ENCODE measurements around the gene TLX2. TPM values are rescaled to one million over a fixed set of nuclear protein-coding genes. Genes with fewer than 3 reads are reported as not detected.
A peak's percentile ranks its signal among the peaks of the same experiment; 100 is the strongest.
"Not testable (repeated sequence)": the region's sequence is repeated elsewhere in the genome, so short reads cannot be mapped to it uniquely, and the experiment has no call there.

The TLX2 gene
- total RNA-seq, 1 donor from 2014 or later, result 0.10 TPM

DNA sequence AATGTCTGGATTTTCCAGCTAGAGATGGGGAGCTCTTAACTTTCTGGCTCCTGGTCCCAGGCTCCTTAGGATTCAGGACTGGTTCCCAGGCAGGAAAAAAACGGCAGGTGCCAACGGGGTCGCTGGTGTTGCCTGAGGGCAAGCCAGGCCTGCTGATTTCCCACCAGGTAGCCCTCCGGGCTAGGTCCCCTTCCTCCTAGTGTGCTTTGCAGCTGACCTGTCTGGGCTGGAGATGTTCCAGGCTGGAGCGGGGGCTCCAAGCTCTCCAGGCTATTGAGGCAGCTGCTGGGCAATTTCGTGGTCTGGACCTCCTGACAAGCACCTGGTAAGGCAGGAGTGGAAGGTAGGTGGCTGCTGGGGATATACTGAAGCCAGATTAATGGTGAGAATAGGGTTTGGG is 39.8 kb upstream of the TLX2 start:
- H3K36me3 Mint-ChIP-seq (ENCODE audit: low read depth), result peaks cover 15% of the 10 kb centered on the region
- H3K27ac Mint-ChIP-seq (ENCODE audit: unreplicated experiment), result peak overlapping the region; percentile 55
- no peak overlapping the region for H3K4me3 Mint-ChIP-seq (ENCODE audit: unreplicated experiment)
- no peaks in the 10 kb centered on the region for H3K9me3 Mint-ChIP-seq (ENCODE audit: low read depth)
- H3K4me1 Mint-ChIP-seq (ENCODE audit: low read depth), result peaks cover 25% of the 10 kb centered on the region
- TF ChIP-seq, protein P1, sequence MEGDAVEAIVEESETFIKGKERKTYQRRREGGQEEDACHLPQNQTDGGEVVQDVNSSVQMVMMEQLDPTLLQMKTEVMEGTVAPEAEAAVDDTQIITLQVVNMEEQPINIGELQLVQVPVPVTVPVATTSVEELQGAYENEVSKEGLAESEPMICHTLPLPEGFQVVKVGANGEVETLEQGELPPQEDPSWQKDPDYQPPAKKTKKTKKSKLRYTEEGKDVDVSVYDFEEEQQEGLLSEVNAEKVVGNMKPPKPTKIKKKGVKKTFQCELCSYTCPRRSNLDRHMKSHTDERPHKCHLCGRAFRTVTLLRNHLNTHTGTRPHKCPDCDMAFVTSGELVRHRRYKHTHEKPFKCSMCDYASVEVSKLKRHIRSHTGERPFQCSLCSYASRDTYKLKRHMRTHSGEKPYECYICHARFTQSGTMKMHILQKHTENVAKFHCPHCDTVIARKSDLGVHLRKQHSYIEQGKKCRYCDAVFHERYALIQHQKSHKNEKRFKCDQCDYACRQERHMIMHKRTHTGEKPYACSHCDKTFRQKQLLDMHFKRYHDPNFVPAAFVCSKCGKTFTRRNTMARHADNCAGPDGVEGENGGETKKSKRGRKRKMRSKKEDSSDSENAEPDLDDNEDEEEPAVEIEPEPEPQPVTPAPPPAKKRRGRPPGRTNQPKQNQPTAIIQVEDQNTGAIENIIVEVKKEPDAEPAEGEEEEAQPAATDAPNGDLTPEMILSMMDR (IDR thresholded peaks at IDR 0.05), result no peak
- DNase-seq (ENCODE audit: low spot score), result no peak
- no peaks in the 10 kb centered on the region for H3K27me3 Mint-ChIP-seq (ENCODE audit: low read depth)

DNA sequence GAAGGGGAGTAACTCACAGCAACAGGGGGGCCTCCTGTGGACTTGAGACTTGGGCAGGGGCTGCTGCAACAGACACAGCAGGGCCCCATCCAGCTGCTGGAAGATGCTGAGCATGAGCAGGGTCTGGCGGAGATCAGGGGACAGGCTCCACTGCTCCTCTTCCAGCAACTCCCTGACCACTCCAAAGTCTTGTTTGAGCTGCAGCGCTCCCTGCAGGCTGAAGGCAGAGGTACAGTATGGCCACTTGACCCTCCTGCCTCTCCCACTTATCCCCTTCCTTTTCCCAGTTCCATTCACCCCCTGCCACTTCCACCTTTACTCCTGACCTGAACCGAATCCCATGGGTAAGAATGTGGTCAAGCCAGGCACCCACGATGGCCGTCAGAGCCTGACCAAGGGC is 39.4 kb upstream of the TLX2 start:
- Mint-ChIP-seq H3K27ac (ENCODE audit: unreplicated experiment) (peak overlapping the region; percentile 55), H3K4me3 (ENCODE audit: unreplicated experiment) (no peak overlapping the region), H3K4me1 (ENCODE audit: low read depth) (peaks cover 25% of the 10 kb centered on the region), H3K27me3 (ENCODE audit: low read depth) (no peaks in the 10 kb centered on the region), H3K36me3 (ENCODE audit: low read depth) (peaks cover 15% of the 10 kb centered on the region), H3K9me3 (ENCODE audit: low read depth) (no peaks in the 10 kb centered on the region)
- DNase-seq (ENCODE audit: low spot score), result no peak
- TF ChIP-seq, protein P1 (IDR thresholded peaks at IDR 0.05), result peak; percentile 57

DNA sequence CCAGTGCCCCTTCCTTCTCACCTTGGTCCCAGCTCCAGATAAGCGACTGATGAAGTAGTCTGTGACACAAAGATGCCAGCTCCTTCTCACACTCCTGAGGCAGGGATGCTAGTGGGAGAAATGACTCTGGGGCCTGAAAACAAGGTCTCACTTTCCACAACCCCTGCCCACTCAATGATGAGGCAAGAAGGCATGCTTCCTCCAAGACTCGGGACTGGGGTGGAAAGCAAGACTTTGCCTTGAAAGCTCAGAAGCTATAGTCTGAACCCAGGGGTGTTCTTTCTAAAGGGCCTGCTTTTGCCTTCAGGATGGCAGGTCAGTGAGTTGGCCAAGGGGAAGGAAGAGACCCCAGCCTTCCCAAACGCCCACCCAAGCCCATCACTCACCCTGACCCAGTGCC is 32.8 kb upstream of the TLX2 start:
- H3K27ac Mint-ChIP-seq (ENCODE audit: unreplicated experiment), result no peak overlapping the region
- peak overlapping the region; percentile 95 for H3K4me3 Mint-ChIP-seq (ENCODE audit: unreplicated experiment)
- peaks cover 9% of the 10 kb centered on the region for H3K36me3 Mint-ChIP-seq (ENCODE audit: low read depth)
- H3K4me1 Mint-ChIP-seq (ENCODE audit: low read depth), result peaks cover 28% of the 10 kb centered on the region
- H3K27me3 Mint-ChIP-seq (ENCODE audit: low read depth), result no peaks in the 10 kb centered on the region
- TF ChIP-seq, protein P1 (IDR thresholded peaks at IDR 0.05), result no peak
- H3K9me3 Mint-ChIP-seq (ENCODE audit: low read depth), result no peaks in the 10 kb centered on the region
- no peak for DNase-seq (ENCODE audit: low spot score)

DNA sequence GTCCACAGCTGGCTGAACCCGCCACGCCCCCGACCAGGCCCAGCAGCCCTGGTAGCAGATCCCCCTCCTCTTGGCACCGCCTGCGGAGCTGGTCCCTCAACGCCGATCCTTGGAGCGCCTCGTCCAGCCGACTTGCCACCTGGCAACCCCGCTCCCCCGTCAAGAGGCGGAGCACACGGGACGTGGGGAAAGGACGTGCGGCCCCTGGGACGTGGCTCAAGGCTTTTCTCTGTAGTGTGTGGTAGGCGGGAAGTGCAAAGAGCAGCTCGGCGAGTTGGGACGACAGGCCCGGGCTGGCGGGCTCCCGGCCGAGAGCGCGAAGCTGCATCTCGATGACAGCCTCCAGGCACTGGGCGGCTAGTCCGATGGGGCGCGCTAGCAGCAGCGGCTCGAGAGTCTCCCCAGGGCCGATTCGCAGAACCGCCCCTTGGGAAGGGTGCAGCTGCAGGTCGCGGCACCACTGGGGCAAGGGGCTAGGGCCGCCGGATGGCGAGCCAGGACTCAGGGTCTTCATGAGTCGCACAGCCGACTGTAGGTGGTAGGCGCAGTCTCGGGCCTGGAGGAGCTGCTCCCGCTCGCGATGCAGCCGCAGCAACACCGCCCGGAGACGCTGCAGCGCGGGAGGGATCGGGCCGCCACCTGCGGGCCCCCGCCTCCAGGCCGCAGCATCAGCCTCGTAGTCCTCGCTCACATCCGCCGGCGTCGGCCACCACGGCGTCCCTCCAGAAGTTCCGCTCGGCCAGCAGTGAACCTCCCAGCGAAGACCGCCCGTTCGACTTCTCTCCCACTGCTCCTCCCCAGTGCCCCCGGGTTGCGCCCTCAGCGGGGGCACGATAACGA is 32.1 kb upstream of the TLX2 start:
- TF ChIP-seq, protein P1 (IDR thresholded peaks at IDR 0.05), result no peak
- peaks cover 28% of the 10 kb centered on the region for H3K4me1 Mint-ChIP-seq (ENCODE audit: low read depth)
- peak overlapping the region; percentile 95 for H3K4me3 Mint-ChIP-seq (ENCODE audit: unreplicated experiment)
- H3K36me3 Mint-ChIP-seq (ENCODE audit: low read depth), result peaks cover 11% of the 10 kb centered on the region
- H3K27ac Mint-ChIP-seq (ENCODE audit: unreplicated experiment), result peak overlapping the region; percentile 85
- H3K9me3 Mint-ChIP-seq (ENCODE audit: low read depth), result no peaks in the 10 kb centered on the region
- H3K27me3 Mint-ChIP-seq (ENCODE audit: low read depth), result no peaks in the 10 kb centered on the region
- no peak for DNase-seq (ENCODE audit: low spot score)

DNA sequence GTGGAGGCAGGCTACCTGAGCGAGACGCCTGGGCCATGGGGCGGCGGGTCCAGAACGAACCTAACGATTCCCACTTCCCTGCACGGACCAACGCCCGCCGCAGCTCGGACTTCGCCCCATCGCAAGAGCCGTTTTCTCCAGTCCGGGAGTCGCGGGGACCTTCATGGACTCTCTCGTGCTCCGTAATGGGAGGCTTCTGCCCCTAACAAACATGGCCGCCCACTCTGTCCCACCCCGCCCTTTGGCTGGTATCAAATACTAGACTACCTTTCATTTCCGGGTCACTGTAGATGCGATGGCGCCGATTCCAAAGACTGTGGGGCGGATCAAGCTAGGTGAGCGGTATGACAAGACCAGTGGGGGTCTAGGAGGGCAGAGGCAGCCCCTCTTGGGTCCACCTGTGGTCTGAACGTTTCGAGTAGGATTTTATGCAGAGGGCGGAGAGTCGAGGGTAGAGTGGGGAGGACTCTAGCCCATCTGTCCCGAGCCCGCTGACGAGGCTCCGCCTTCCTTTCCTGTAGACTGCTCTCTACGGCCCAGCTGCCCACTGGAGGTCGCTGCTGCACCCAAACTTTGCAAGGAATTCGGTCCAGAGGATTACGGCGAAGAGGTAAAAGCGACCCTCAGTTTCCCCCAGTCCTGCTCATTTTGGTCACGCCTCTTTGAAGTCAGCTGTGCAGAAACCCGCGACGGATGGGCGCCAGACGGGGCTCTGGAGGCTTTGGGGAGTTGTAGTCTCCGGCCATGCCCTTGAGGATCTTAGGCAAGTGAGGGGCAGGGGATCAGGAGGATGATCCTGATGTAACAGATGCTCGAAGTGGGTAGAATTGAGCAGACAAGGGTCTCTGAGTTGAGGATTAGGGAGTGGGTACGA is 31.2 kb upstream of the TLX2 start, which contains the start of the genes CCDC142 and TTC31:
Gene CCDC142 (minus strand): TSS at position 198 of the 874 bp plus-strand sequence. CDS start 161 bp downstream, at position 37.
Gene TTC31 (plus strand): TSS at position 281 of the 874 bp plus-strand sequence. CDS start 15 bp downstream, at position 296.
- Mint-ChIP-seq H3K36me3 (ENCODE audit: low read depth) (peaks cover 8% of the 10 kb centered on the region), H3K27ac (ENCODE audit: unreplicated experiment) (peak within 1 kb of the TSS; percentile 98), H3K4me3 (ENCODE audit: unreplicated experiment) (peak within 1 kb of the TSS; percentile 95), H3K9me3 (ENCODE audit: low read depth) (no peaks in the 10 kb centered on the region), H3K4me1 (ENCODE audit: low read depth) (peaks cover 28% of the 10 kb centered on the region), H3K27me3 (ENCODE audit: low read depth) (no peaks in the 10 kb centered on the region)
- DNase-seq (ENCODE audit: low spot score), result no peak
- TF ChIP-seq, protein P1 (IDR thresholded peaks at IDR 0.05), result peak; percentile 98

DNA sequence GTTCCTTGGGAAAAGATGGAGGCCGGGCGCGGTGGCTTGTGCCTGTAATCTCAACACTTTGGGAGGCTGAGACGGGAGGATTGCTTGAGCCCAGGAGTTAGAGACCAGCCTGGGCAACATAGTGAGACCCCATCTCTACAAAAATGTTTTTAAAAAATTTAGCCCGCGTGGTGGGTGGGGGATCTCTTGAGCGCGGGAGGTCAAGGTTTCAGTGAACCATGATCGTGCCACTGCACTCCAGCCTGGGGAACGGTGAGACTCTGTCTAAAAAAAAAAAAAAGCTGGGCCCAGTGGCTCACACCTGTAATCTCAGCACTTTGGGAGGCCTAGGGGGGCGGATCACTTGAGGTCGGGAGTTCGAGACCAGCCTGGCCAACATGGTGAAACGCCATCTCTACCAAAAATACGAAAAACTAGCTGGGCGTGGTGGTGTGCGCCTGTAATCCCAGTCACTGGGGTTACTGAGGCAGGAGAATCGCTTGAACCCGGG is 30.5 kb upstream of the TLX2 start:
- Mint-ChIP-seq H3K27ac (ENCODE audit: unreplicated experiment) (peak overlapping the region; percentile 98), H3K4me1 (ENCODE audit: low read depth) (peaks cover 28% of the 10 kb centered on the region), H3K4me3 (ENCODE audit: unreplicated experiment) (peak overlapping the region; percentile 95)
- H3K9me3 Mint-ChIP-seq (ENCODE audit: low read depth); H3K27me3 Mint-ChIP-seq (ENCODE audit: low read depth); DNase-seq (ENCODE audit: low spot score); H3K36me3 Mint-ChIP-seq (ENCODE audit: low read depth): not testable (repeated sequence)
